Stimulated activated CD4-positive, alpha-beta T cell treated with anti-CD3 and anti-CD28 coated beads, Interleukin-1b, Interleukin-23, amount 100 ng/mL, for 24 hours (primary cell): ENCODE measurements around the gene KBTBD8.

ENCODE experiments used
- DNase-seq, 4 experiments: peaks; one replicate each; pipeline ENCODE4 v3.0.0-alpha.2; 2020; ENCODE audit warnings: low read depth in 4 of 4, low spot score in 1 of 4

The KBTBD8 gene

GRCh38 chr3:66997560-66998112 is 471 bp upstream of the KBTBD8 start:
- DNase-seq = no peak

GRCh38 chr3:66998904-66999235 is 763 bp downstream of the KBTBD8 start:
- DNase-seq = no peak

- DNase-seq = no peak
Observed at GRCh38 chr3:67000009-67000408, 1.9 kb downstream of the KBTBD8 start.

- no peak for DNase-seq
Observed at GRCh38 chr3:67001086-67001861, 3.2 kb downstream of the KBTBD8 start.

- no peak for DNase-seq
Observed at GRCh38 chr3:67005974-67006373, 7.9 kb downstream of the KBTBD8 start.

GRCh38 chr3:67006460-67006859 is 8.4 kb downstream of the KBTBD8 start:
- no peak for DNase-seq

- no peak for DNase-seq
Observed at GRCh38 chr3:67008388-67008787, 10.3 kb downstream of the KBTBD8 start.

DNA sequence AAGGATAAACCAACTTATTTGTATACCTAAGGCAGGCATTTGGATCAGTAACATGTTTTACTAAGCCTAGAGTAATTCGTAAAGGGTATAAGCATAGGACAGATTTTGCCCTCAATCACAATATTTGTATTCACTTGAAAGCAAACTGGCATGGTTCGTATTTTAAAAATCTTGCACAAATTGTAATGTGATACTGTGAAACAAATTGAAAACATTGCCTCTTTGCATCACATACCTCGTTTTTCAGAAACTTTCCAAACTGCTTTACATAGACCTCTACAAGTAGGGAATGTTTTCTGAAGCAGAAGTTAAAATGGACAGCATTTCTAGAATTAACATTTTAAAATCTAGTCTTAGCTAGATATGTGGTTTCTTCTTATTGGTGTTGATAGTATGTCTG is 11.6 kb downstream of the KBTBD8 start:
- DNase-seq = no peak

GRCh38 chr3:67011414-67012131 is 13.5 kb downstream of the KBTBD8 start:
- DNase-seq = no peak

GRCh38 chr3:67012564-67012963 is 14.5 kb downstream of the KBTBD8 start:
- DNase-seq = no peak

- DNase-seq = no peak
Observed at GRCh38 chr3:67015702-67016484, 17.8 kb downstream of the KBTBD8 start.

- DNase-seq = no peak
Observed at GRCh38 chr3:67016522-67017080, 18.5 kb downstream of the KBTBD8 start.

GRCh38 chr3:67017211-67017610 is 19.1 kb downstream of the KBTBD8 start:
- no peak for DNase-seq

DNA sequence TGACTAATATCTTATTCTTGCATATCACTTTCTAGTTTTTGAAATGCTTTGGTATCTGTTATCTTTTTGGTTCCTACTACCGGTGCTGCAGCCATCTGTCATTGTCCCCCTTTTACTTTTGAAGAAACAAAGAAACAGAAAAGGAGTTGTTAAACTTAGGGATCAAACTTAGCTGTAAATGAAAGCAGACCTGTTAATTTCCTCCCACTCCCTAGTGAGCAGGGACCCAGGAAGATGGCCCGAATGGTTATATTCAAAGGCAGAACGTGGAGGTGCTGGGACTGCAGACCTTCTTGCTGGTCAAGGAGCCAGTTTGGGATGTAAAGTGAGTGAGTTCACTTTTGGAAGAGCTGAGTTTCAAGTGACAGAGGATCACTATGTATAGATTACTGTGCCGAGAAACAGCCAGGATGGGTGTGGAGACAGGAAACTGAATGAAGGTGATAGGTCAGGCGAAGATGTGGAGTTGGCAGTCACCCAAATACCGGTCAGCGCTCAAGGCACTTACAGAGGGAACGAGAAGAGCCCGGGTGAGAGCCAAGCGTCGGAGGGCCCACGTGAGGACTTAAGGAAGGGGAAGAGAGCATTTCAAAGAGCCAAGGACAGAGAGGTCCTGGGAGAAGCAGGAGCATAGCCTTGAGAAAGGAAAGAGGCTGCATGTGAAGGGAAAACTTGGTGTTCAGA is 20.1 kb downstream of the KBTBD8 start:
- DNase-seq = no peak

DNA sequence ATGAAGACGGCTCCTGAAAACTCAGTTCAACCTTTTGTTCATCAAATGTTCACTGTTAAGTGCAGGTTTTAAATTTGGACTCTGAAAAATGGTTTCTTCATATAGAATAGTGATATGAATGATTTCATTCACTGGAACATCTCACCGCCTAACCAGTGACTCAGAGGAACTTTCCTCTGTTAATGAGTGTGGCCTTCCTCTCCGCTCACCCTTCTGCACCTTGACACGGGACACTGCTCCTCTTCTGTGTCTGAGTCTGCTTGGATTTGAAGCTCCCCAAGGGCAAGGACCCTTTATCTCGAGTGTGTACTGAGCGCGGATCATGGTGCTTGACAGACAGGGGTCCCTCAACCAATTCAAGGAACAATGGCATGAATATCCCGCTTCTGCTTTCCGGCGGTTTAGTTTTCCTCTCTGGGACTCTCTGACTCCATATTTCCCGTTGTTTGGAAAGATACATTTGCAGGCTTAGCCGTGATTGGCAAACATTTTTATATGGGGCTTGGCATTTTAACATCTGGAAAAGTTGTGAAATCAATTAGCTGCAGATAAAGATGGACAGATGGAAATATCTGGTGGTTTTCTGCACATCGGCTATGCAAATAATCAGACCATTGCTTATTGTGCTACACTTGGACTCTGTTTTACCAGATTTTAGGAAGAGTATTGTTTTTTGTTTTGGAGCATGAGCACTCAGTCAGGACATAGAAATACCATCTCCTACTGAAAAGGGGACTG is 20.9 kb downstream of the KBTBD8 start:
- no peak for DNase-seq

GRCh38 chr3:67028001-67028784 is 30.1 kb downstream of the KBTBD8 start:
- no peak for DNase-seq

GRCh38 chr3:67030785-67031740 is 33.0 kb downstream of the KBTBD8 start:
- DNase-seq = no peak

DNA sequence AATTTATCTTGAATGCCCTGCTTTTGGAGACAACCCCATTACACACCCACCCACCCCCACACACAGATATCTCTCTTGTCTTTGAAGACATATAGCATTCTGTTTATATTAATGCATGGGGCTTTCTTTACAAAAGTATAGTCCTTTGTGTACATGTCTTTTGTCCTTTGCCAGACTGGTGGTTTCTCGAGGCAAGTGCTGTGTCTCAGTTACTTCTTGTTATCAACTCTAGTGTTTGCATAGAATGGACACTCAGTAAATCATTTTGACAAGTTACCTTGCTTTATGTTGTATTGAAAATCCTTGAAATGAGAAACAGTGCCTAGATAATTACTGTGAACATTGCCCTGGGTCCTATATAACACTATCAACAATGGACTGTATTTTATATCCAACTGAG is 33.9 kb downstream of the KBTBD8 start:
- no peak for DNase-seq
